PC-3 (cell line): Measurements from ENCODE around the gene EMD. TPM values are rescaled to one million over a fixed set of nuclear protein-coding genes. Genes with fewer than 3 reads are reported as not detected.
"Not testable (repeated sequence)": the region's sequence is repeated elsewhere in the genome, so short reads cannot be mapped to it uniquely, and the experiment has no call there.

Experiments used
- ATAC-seq: fragments of 200-7000 bp; cut with Tn5 transposase; 2 replicates; pipeline ENCODE4 v1.9.1; 2020; ENCODE audit warnings: mild to moderate bottlenecking, moderate library complexity
- BruUV-seq: library from RNA; stranded (reverse); fragments of 400-500 nt; replicated peaks from 2 replicates; lab custom pipeline; 2021; lab: Mats Ljungman, UMichigan
- CTCF ChIA-PET: fragments of 300-600 bp; sonication (Branson Sonifier 250); formaldehyde crosslinking; loops from one replicate; lab custom pipeline; 2022; ENCODE audit warnings: antibody characterized with exemption; lab: Charles Lee
- POLR2A ChIA-PET: fragments of 300-600 bp; sonication (Branson Sonifier 250); formaldehyde crosslinking; loops from one replicate; lab custom pipeline; 2022; ENCODE audit warnings: antibody characterized with exemption; ENCODE audit not compliant: unreplicated experiment; lab: Charles Lee
- DNase-seq: peaks from one replicate; pipeline ENCODE4 v3.0.0-alpha.2; 2015
- H2AFZ ChIP-seq: fragments of 300-600 bp; sonication (generic); 2 replicates; pipeline ENCODE4 v1.6.0; 2016; ENCODE audit warnings: antibody characterized with exemption, low read length
- H3F3A ChIP-seq: fragments of 300-600 bp; sonication (generic); one replicate; pipeline ENCODE4 v1.6.0; 2017; ENCODE audit warnings: antibody characterized with exemption, low read length, control low read depth, mild to moderate bottlenecking; ENCODE audit not compliant: unreplicated experiment
- H3K27ac ChIP-seq: fragments of 300-600 bp; sonication (generic); 2 replicates; pipeline ENCODE4 v1.5.1; 2016; ENCODE audit warnings: mild to moderate bottlenecking, low read length
- H3K27me3 ChIP-seq: fragments of 300-600 bp; sonication (generic); 2 replicates; pipeline ENCODE4 v1.6.1; 2016; ENCODE audit warnings: low read length, mixed read lengths
- H3K36me3 ChIP-seq: fragments of 300-600 bp; sonication (generic); 2 replicates; pipeline ENCODE4 v1.6.1; 2016; ENCODE audit warnings: low read depth, mixed run types, low read length, mixed read lengths
- H3K4me1 ChIP-seq: fragments of 300-600 bp; sonication (generic); 2 replicates; pipeline ENCODE4 v1.5.1; 2016; ENCODE audit warnings: low read length; ENCODE audit not compliant: insufficient read depth
- H3K4me2 ChIP-seq: fragments of 300-600 bp; sonication (generic); 2 replicates; pipeline ENCODE4 v1.6.0; 2016; ENCODE audit warnings: low read length
- H3K4me3 ChIP-seq: fragments of 300-600 bp; sonication (generic); 2 replicates; pipeline ENCODE4 v1.5.1; 2016; ENCODE audit warnings: mild to moderate bottlenecking, low read length, mixed read lengths
- H3K79me2 ChIP-seq: fragments of 300-600 bp; sonication (generic); 2 replicates; pipeline ENCODE4 v1.6.1; 2017; ENCODE audit warnings: low read length, mixed read lengths
- H3K9ac ChIP-seq: fragments of 300-600 bp; sonication (generic); 2 replicates; pipeline ENCODE4 v1.6.0; 2016; ENCODE audit warnings: mild to moderate bottlenecking, low read length
- H3K9me2 ChIP-seq: fragments of 300-600 bp; sonication (generic); replicated peaks from 2 replicates; pipeline ENCODE4 v1.6.1; 2016; ENCODE audit warnings: mixed run types, low read length, mixed read lengths
- H3K9me3 ChIP-seq: fragments of 300-600 bp; sonication (generic); 2 replicates; pipeline ENCODE4 v1.6.1; 2016; ENCODE audit warnings: low read length, mixed read lengths
- H4K20me1 ChIP-seq: fragments of 300-600 bp; sonication (generic); 2 replicates; pipeline ENCODE4 v1.6.1; 2016; ENCODE audit warnings: low read length, mixed read lengths
- EZH2 ChIP-seq: fragments of 300-600 bp; sonication (generic); IDR thresholded peaks from one replicate; pipeline ENCODE4 v1.6.1; 2017; ENCODE audit warnings: antibody characterized with exemption, mild to moderate bottlenecking, low read length; ENCODE audit not compliant: unreplicated experiment
- EZH2phosphoT487 ChIP-seq: fragments of 300-600 bp; sonication (generic); IDR thresholded peaks from 2 replicates; pipeline ENCODE4 v1.6.1; 2018; ENCODE audit warnings: mild to moderate bottlenecking, antibody characterized with exemption, low read length, borderline replicate concordance
- intact Hi-C: fragments of 100-400 bp; cut with micrococcal nuclease; formaldehyde crosslinking; loops from 2 replicates; pipeline ENCODE4 v1.9.0; 2023
- total RNA-seq: library from RNA; depleted of rRNA; stranded (reverse); fragments of >200 nt; gene quantifications from 2 replicates; pipeline ENCODE4 v1.2.3, GENCODE V29; 2014
- TF ChIP-seq, protein P1 (sequence below): fragments of 300-600 bp; sonication (generic); conservative IDR thresholded peaks from 2 replicates; pipeline ENCODE4 v1.5.1; 2017; ENCODE audit warnings: antibody characterized with exemption, low read depth, mild to moderate bottlenecking, low read length

EMD gene
- total RNA-seq, 1 experiment from 2014 or later, result 46.8 TPM

DNA sequence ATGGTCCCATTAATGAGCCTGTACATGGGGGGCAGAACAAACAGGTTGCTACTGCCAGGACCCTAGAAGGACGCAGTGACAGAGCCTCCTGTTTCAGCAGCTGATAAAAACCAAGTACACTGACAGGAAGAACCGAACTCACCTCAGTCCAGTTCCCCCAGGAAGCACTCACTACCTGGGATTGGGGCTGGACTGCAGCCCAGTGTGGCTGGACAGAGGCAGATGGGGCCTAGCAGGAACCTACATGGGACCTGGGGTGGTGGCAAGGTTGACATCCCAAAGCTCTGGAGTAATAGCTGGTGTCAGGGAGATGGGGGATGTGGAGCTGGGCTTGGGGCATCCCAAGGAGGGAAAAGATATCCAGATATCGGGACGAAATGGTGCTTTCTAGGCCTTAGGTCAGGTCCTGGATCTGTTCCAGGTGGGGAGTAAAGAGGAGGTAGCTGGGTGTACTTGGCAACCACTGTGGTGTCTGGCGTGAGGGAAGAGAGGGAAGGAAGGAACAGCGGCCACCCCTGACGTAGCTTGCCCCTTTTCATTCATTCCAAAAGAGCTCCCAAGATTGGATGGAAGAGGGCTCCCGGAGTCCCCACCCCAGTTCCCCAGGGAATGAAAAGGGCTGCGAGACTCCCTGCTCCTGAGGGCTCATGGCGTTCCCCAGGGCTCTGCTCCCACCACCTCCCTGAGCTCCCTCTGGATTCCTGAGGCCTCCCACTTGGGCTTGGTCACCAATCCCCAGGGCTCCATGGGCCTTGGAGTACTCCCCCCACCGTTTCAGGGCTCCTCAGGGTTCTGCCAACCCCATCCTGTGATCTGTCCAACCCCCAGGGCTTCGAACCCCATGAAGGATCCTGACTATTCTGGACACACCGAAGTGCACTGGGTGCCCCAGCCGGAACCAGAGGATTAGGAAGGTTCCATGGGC, 4.5 kb downstream of the EMD start:
- Histone ChIP-seq H3K36me3 (no peaks in the 10 kb centered on the region; the same call in 1 of the 2 replicates), H4K20me1 (peaks cover 5% of the 10 kb centered on the region; the same call in 1 of the 2 replicates), H3K9ac (no peak overlapping the region), H2AFZ (no peak overlapping the region), H3K4me3 (no peak overlapping the region), H3K27ac (no peak overlapping the region), H3K4me1 (0 out of 2 replicates have a peak, but pooled peaks cover 8% of the 10 kb centered on the region), H3F3A (no peaks in the 10 kb centered on the region), H3K79me2 (peaks cover 19% of the 10 kb centered on the region), H3K4me2 (no peak overlapping the region), H3K9me3 (no peaks in the 10 kb centered on the region), H3K27me3 (no peaks in the 10 kb centered on the region), H3K9me2 (no peaks in the 10 kb centered on the region)
- intact Hi-C loops, result no loop called here
- TF ChIP-seq EZH2 (no peak), EZH2phosphoT487 (no peak)
- TF ChIP-seq, protein P1, sequence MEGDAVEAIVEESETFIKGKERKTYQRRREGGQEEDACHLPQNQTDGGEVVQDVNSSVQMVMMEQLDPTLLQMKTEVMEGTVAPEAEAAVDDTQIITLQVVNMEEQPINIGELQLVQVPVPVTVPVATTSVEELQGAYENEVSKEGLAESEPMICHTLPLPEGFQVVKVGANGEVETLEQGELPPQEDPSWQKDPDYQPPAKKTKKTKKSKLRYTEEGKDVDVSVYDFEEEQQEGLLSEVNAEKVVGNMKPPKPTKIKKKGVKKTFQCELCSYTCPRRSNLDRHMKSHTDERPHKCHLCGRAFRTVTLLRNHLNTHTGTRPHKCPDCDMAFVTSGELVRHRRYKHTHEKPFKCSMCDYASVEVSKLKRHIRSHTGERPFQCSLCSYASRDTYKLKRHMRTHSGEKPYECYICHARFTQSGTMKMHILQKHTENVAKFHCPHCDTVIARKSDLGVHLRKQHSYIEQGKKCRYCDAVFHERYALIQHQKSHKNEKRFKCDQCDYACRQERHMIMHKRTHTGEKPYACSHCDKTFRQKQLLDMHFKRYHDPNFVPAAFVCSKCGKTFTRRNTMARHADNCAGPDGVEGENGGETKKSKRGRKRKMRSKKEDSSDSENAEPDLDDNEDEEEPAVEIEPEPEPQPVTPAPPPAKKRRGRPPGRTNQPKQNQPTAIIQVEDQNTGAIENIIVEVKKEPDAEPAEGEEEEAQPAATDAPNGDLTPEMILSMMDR, result no peak
- no TSS peak for BruUV-seq
- ChIA-PET POLR2A (no interaction called here), CTCF (interaction anchor here (1.2 kb wide), 1 partner anchor 10 kb away, joined by 3 read pairs; no protein-coding TSS in a partner anchor)
- no peak for DNase-seq
- no peak for ATAC-seq

GRCh38 chrX:154384284-154384892, 5.3 kb downstream of the EMD start:
- Histone ChIP-seq H3K4me1 (0 out of 2 replicates have a peak, but pooled peaks cover 8% of the 10 kb centered on the region), H3K36me3 (no peaks in the 10 kb centered on the region; the same call in 1 of the 2 replicates), H3K9me2 (no peaks in the 10 kb centered on the region), H3K27me3 (no peaks in the 10 kb centered on the region), H2AFZ (no peak overlapping the region), H3F3A (no peaks in the 10 kb centered on the region), H4K20me1 (peaks cover 5% of the 10 kb centered on the region; the same call in 1 of the 2 replicates), H3K79me2 (peaks cover 16% of the 10 kb centered on the region), H3K27ac (no peak overlapping the region), H3K4me2 (no peak overlapping the region), H3K4me3 (no peak overlapping the region), H3K9ac (no peak overlapping the region), H3K9me3 (no peaks in the 10 kb centered on the region)
- no peak for TF ChIP-seq EZH2phosphoT487
- TF ChIP-seq, protein P1, result peak; percentile 50
- ChIA-PET CTCF (interaction anchor here (1.2 kb wide), 1 partner anchor 11 kb away, joined by 3 read pairs; no protein-coding TSS in a partner anchor), POLR2A (no interaction called here)
- BruUV-seq, result no TSS peak
- DNase-seq, result no peak
- no peak for ATAC-seq
- intact Hi-C loops, result no loop called here

DNA sequence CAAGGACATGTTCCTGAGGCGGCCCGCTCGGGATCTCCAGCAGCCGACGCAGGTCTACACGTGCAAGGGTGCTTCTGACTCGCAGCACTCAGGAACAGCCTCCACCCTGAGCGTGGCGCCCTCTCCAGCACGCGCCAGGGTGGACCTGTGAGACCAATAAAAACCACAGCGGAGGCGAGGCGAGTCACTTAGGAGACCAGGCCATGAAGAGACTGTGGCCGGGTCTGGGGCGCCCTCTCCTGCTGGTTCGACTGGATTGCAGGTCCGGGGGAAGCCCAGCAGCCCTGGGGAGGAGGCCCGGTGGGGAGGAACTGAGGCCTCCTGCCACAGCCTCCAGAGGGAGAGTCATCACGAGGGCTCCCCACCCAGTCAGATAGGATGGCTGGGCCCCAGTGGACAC, 9.0 kb downstream of the EMD start:
- CTCF ChIA-PET, H3K9ac ChIP-seq, DNase-seq, H3K9me3 ChIP-seq, H3K27ac ChIP-seq, H3K27me3 ChIP-seq, H3K4me3 ChIP-seq, H3F3A ChIP-seq, H3K4me1 ChIP-seq, H3K79me2 ChIP-seq, H3K36me3 ChIP-seq, H4K20me1 ChIP-seq, H3K4me2 ChIP-seq, BruUV-seq, intact Hi-C loops, H2AFZ ChIP-seq, POLR2A ChIA-PET, H3K9me2 ChIP-seq: not testable (repeated sequence)
- peak; percentile 20 for ATAC-seq

DNA sequence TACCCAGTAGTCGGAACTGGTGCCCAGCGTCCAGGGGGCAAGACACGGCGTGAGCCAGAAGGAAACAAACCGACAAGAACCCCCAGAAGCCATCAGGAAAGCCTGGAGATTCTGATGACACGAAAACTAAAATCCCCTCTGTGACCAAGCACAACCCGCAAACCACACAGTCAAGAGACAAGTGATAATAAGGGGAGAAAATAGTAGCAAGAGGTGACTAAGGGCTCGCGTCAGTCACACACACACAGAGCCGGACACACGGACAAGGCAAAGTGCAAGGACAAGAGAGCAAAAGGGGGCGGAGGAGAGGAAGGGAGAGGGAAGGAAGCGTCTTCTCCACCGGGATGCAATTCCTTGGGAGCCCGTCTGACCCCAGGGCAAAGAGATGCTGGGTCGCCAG, 9.6 kb downstream of the EMD start:
- H3K4me1 ChIP-seq, intact Hi-C loops, H3K9ac ChIP-seq, H3K9me2 ChIP-seq, H3K4me2 ChIP-seq, H4K20me1 ChIP-seq, H3K36me3 ChIP-seq, CTCF ChIA-PET, DNase-seq, H3K4me3 ChIP-seq, H3F3A ChIP-seq, H3K9me3 ChIP-seq, BruUV-seq, H3K79me2 ChIP-seq, H2AFZ ChIP-seq, POLR2A ChIA-PET, H3K27me3 ChIP-seq, H3K27ac ChIP-seq: not testable (repeated sequence)
- peak; percentile 3 for ATAC-seq
